Common myeloid progenitor, CD34-positive (primary cell): ENCODE results near the gene SLIT1.

Experiments
- CTCF ChIA-PET: fragments of 350-600 bp; sonication (Branson Sonifier 250); formaldehyde crosslinking; loops from one replicate; lab custom pipeline; 2021; ENCODE audit warnings: antibody characterized with exemption; lab: Charles Lee
- POLR2A ChIA-PET: fragments of 350-600 bp; sonication (Branson Sonifier 250); formaldehyde crosslinking; loops from one replicate; lab custom pipeline; 2021; ENCODE audit warnings: antibody characterized with exemption; lab: Charles Lee
- DNase-seq, 3 donors: peaks; one replicate each; pipeline versions ENCODE4 v3.0.0 to v3.0.0-alpha.2; 2013
- H3K27ac ChIP-seq, 2 experiments: 1 replicate in 1 of 2; 2 replicates in 1 of 2; pipeline ENCODE4 v1.7.0; 2013; ENCODE audit warnings: inconsistent platforms in 2 of 2, low read length in 2 of 2, mild to moderate bottlenecking in 2 of 2, low read depth in 1 of 2, moderate library complexity in 1 of 2; ENCODE audit not compliant: severe bottlenecking in 2 of 2, insufficient read depth in 1 of 2, poor library complexity in 1 of 2
- H3K27me3 ChIP-seq, 5 experiments: replicated peaks in 2 of 5; 1 replicate in 3 of 5; 2 replicates in 2 of 5; pipeline versions ENCODE4 v1.6.1 to v1.7.0; 2013; ENCODE audit warnings: low read length in 4 of 5, mild to moderate bottlenecking in 2 of 5, moderate library complexity in 2 of 5, inconsistent platforms in 1 of 5; ENCODE audit not compliant: insufficient read depth in 5 of 5, control insufficient read depth in 4 of 5
- H3K36me3 ChIP-seq, 4 experiments: 1 replicate in 2 of 4; 2 replicates in 2 of 4; pipeline versions ENCODE4 v1.6.1 to v1.7.0; 2013; ENCODE audit warnings: low read length in 3 of 4, control low read depth in 1 of 4, mild to moderate bottlenecking in 1 of 4; ENCODE audit not compliant: control insufficient read depth in 4 of 4, insufficient read depth in 4 of 4
- H3K4me1 ChIP-seq, 4 experiments: 1 replicate in 3 of 4; 2 replicates in 1 of 4; pipeline versions ENCODE4 v1.6.1 to v1.7.1; 2013; ENCODE audit warnings: low read length in 3 of 4, mild to moderate bottlenecking in 3 of 4, control low read depth in 1 of 4, inconsistent platforms in 1 of 4, moderate library complexity in 1 of 4; ENCODE audit not compliant: control insufficient read depth in 4 of 4, insufficient read depth in 4 of 4; ENCODE audit errors: control extremely low read depth in 1 of 4
- H3K4me3 ChIP-seq, 7 experiments: 1 replicate in 4 of 7; 2 replicates in 3 of 7; pipeline versions ENCODE4 v1.5.1 to v1.7.0; 2013; ENCODE audit warnings: mild to moderate bottlenecking in 7 of 7, low read length in 6 of 7, moderate library complexity in 6 of 7, inconsistent platforms in 2 of 7, low read depth in 2 of 7, control low read depth in 1 of 7; ENCODE audit not compliant: insufficient read depth in 4 of 7, control insufficient read depth in 1 of 7; ENCODE audit errors: extremely low read depth in 1 of 7
- H3K9me3 ChIP-seq, 5 experiments: 1 replicate in 4 of 5; 2 replicates in 1 of 5; pipeline versions ENCODE4 v1.6.1 to v1.7.1; 2013; ENCODE audit warnings: low read length in 4 of 5, mild to moderate bottlenecking in 2 of 5, inconsistent platforms in 1 of 5, low read depth in 1 of 5, moderate library complexity in 1 of 5; ENCODE audit not compliant: control insufficient read depth in 4 of 5, insufficient read depth in 2 of 5; ENCODE audit errors: control extremely low read depth in 1 of 5
- WGBS: methylation state at CpG from one replicate; pipeline ENCODE4 v1.1.5; 2013; ENCODE audit not compliant: insufficient coverage; 5-methylcytosine and 5-hydroxymethylcytosine counted together

SLIT1 gene

DNA sequence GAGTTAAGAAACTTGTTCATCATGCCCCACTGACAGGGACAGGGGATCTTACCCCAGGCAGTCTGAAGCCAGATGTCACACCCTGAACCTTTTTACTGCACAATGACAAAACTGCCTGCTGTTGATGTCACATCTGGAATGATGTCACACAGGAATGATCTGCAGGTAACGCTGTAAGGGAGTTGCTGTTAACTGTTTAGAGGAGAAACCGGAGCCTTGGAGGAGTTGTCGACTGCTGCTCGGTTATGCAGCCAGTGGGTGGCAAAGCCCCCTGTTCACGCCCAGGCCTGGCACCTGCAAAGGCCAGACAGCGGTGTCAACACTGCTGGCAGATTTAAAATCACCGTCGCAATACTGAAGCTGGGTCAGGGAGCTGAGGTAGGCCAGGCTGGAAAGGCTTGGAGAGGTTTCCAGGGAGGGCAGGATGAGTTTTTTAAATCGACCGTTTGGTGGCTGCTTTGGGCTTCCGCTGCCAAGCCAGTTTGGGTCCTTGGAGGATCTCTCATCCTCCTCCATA, 10.0 kb upstream of the SLIT1 start:
- Histone ChIP-seq H3K27me3 (peaks cover 0 to 67% (median 26%) of the 10 kb centered on the region in 5 experiments), H3K4me3 (peak overlapping the region in 6 of 7 experiments; percentile 46 to 78 (median 58)), H3K36me3 (no peaks in the 10 kb centered on the region), H3K27ac (no peak overlapping the region), H3K9me3 (no peaks in the 10 kb centered on the region), H3K4me1 (peaks cover 0 to 23% (median 15%) of the 10 kb centered on the region in 4 experiments)
- POLR2A ChIA-PET, result no interaction called here
- DNase-seq, result no peak
- WGBS, result 32% methylated on average over 7 of the region's 11 CpGs
- CTCF ChIA-PET, result interaction anchor here (1.0 to 13.0 kb wide), 9 partner anchors 11 to 120 kb away, joined by 3 to 132 read pairs (median 7); partner anchors contain the start of gene SLIT1

- no peak overlapping the region for H3K4me3 ChIP-seq
- ChIA-PET CTCF (interaction anchor here (0.8 to 13.0 kb wide), 6 partner anchors 9 to 116 kb away, joined by 3 to 132 read pairs (median 7); no protein-coding TSS in a partner anchor), POLR2A (no interaction called here)
- H3K27ac ChIP-seq, result no peak overlapping the region
- H3K36me3 ChIP-seq, result no peaks in the 10 kb centered on the region
- peaks cover 0 to 11% (median 8%) of the 10 kb centered on the region in 4 experiments for H3K4me1 ChIP-seq
- peaks cover 0 to 76% (median 30%) of the 10 kb centered on the region in 5 experiments for H3K27me3 ChIP-seq
- no peaks in the 10 kb centered on the region for H3K9me3 ChIP-seq
- no peak for DNase-seq
- 93% methylated on average over 4 of the region's 5 CpGs for WGBS
Measured at GRCh38 chr10:97192952-97193435, 7.2 kb upstream of the SLIT1 start.

DNA sequence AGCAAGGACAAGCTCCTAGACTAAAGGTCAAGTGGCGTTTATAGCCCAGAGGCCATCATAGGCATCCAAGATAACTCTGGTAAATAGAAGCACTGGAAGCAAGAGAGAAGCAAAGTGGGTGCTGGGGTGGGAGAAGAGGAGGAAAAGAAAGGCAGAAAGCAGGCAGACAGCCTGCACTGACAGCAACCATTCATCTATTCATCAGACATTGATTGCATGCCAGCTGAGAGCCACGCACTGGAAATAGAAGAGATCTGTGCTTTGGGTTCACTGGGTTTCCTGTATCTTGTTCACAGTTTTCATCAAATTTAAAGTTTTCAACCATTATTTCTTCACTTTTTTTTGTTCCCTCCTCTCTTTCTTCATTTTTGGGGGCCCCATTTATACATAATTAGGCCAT, 4.7 kb upstream of the SLIT1 start:
- H3K9me3 ChIP-seq, result no peaks in the 10 kb centered on the region
- POLR2A ChIA-PET, result no interaction called here
- CTCF ChIA-PET, result interaction anchor here (1.1 to 13.0 kb wide), 3 partner anchors 17 to 116 kb away, joined by 3 to 132 read pairs (median 4); no protein-coding TSS in a partner anchor
- no peak overlapping the region for H3K4me3 ChIP-seq
- peaks cover 0 to 14% (median 4%) of the 10 kb centered on the region in 4 experiments for H3K4me1 ChIP-seq
- H3K36me3 ChIP-seq, result no peaks in the 10 kb centered on the region
- H3K27ac ChIP-seq, result no peak overlapping the region
- 96% methylated on average over 2 of the region's 2 CpGs for WGBS
- no peak for DNase-seq
- H3K27me3 ChIP-seq, result peaks cover 5 to 77% (median 23%) of the 10 kb centered on the region in 5 experiments

- ChIA-PET CTCF (interaction anchor here (8.3 kb wide), 1 partner anchor 9 kb away, joined by 37 read pairs; no protein-coding TSS in a partner anchor), POLR2A (no interaction called here)
- no peak overlapping the region for H3K27ac ChIP-seq
- no peak overlapping the region for H3K4me3 ChIP-seq
- no peaks in the 10 kb centered on the region for H3K9me3 ChIP-seq
- peak in 1 of 3 donors; percentile 55 for DNase-seq
- WGBS, result 32% methylated on average over 2 of the region's 11 CpGs
- peaks cover 0 to 21% (median 9%) of the 10 kb centered on the region in 4 experiments for H3K4me1 ChIP-seq
- H3K27me3 ChIP-seq, result peaks cover 5 to 87% (median 34%) of the 10 kb centered on the region in 5 experiments
- H3K36me3 ChIP-seq, result no peaks in the 10 kb centered on the region
Measured at GRCh38 chr10:97188261-97188711, 2.5 kb upstream of the SLIT1 start.

GRCh38 chr10:97186911-97187310, 1.2 kb upstream of the SLIT1 start:
- 91% methylated on average over 15 of the region's 18 CpGs for WGBS
- Histone ChIP-seq H3K4me3 (no peak overlapping the region), H3K27ac (no peak overlapping the region), H3K4me1 (peaks cover 0 to 21% (median 9%) of the 10 kb centered on the region in 4 experiments), H3K36me3 (no peaks in the 10 kb centered on the region), H3K27me3 (peaks cover 5 to 84% (median 39%) of the 10 kb centered on the region in 5 experiments), H3K9me3 (no peaks in the 10 kb centered on the region)
- DNase-seq, result no peak
- ChIA-PET POLR2A (interaction anchor here (0.6 kb wide), 1 partner anchor 571 kb away, joined by 3 read pairs; no protein-coding TSS in a partner anchor), CTCF (interaction anchor here (1.1 to 8.3 kb wide), 4 partner anchors 11 to 105 kb away, joined by 3 to 37 read pairs (median 4); no protein-coding TSS in a partner anchor)

DNA sequence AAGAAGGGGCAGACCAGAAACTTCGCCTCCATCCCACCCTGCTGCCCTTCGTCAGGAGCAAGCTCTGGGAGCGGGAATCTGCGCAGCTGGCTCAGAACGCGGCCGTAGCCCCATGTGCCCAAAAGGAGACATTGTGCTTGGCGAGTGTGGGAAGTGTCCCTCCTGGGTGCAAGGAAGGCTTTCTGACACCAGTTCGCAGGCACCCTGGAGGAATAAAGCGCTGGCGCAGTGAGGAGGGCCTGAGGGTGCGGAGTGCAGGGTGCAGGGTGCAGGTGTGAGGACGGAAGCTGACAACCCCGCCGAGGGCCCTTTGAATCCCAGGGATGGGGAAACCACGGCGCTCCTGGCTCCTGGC, 811 bp downstream of the SLIT1 start:
- WGBS, result 17% methylated on average over 17 of the region's 17 CpGs
- Histone ChIP-seq H3K9me3 (no peaks in the 10 kb centered on the region), H3K4me3 (peak overlapping the region in 3 of 7 experiments; percentile 50 to 64 (median 53)), H3K4me1 (peaks cover 0 to 21% (median 9%) of the 10 kb centered on the region in 4 experiments), H3K36me3 (no peaks in the 10 kb centered on the region), H3K27me3 (peaks cover 5 to 90% (median 44%) of the 10 kb centered on the region in 5 experiments), H3K27ac (no peak overlapping the region)
- ChIA-PET POLR2A (no interaction called here), CTCF (interaction anchor here (0.5 to 8.3 kb wide), 5 partner anchors 8 to 112 kb away, joined by 3 to 37 read pairs (median 7); no protein-coding TSS in a partner anchor)
- no peak for DNase-seq

GRCh38 chr10:97183314-97183713, 2.4 kb downstream of the SLIT1 start:
- no peak for DNase-seq
- no peaks in the 10 kb centered on the region for H3K36me3 ChIP-seq
- 95% methylated on average over 3 of the region's 3 CpGs for WGBS
- no peaks in the 10 kb centered on the region for H3K9me3 ChIP-seq
- H3K4me3 ChIP-seq, result no peak overlapping the region
- peaks cover 0 to 21% (median 9%) of the 10 kb centered on the region in 4 experiments for H3K4me1 ChIP-seq
- no peak overlapping the region for H3K27ac ChIP-seq
- POLR2A ChIA-PET, result no interaction called here
- CTCF ChIA-PET, result interaction anchor here (0.9 to 8.3 kb wide), 7 partner anchors 9 to 112 kb away, joined by 3 to 44 read pairs (median 7); no protein-coding TSS in a partner anchor
- peaks cover 6 to 92% (median 45%) of the 10 kb centered on the region in 5 experiments for H3K27me3 ChIP-seq
